OCI-LY1 (cell line): ENCODE data around the gene STAT5B.

ENCODE experiments used
- H2AFZ ChIP-seq: fragments of 200-600 bp; sonication (generic), shearing (Covaris generic); 2 replicates; pipeline ENCODE4 v1.6.0; 2014; ENCODE audit warnings: antibody characterized with exemption, mild to moderate bottlenecking, low read length
- H3F3A ChIP-seq: fragments of 200-600 bp; sonication (generic), shearing (Covaris generic); 2 replicates; pipeline ENCODE4 v1.6.0; 2014; ENCODE audit warnings: mild to moderate bottlenecking, antibody characterized with exemption, low read length, moderate library complexity; ENCODE audit not compliant: insufficient read depth
- H3K27ac ChIP-seq: fragments of 200-600 bp; sonication (generic); 2 replicates; pipeline ENCODE4 v1.5.1; 2014; ENCODE audit warnings: low read length, mixed run types, mild to moderate bottlenecking, low read depth; ENCODE audit not compliant: poor library complexity, severe bottlenecking
- H3K27me3 ChIP-seq: fragments of 200-600 bp; sonication (generic); 2 replicates; pipeline ENCODE4 v1.6.0; 2014; ENCODE audit warnings: antibody characterized with exemption, mild to moderate bottlenecking, low read length, moderate library complexity; ENCODE audit not compliant: insufficient read depth
- H3K36me3 ChIP-seq: fragments of 200-600 bp; sonication (generic); 2 replicates; pipeline ENCODE4 v1.6.1; 2014; ENCODE audit warnings: mild to moderate bottlenecking, antibody characterized with exemption, low read length, moderate library complexity, mixed read lengths; ENCODE audit not compliant: insufficient read depth
- H3K4me1 ChIP-seq: fragments of 200-600 bp; sonication (generic); 2 replicates; pipeline ENCODE4 v1.5.1; 2014; ENCODE audit warnings: mild to moderate bottlenecking, low read length, moderate library complexity; ENCODE audit not compliant: insufficient read depth, severe bottlenecking
- H3K4me2 ChIP-seq: fragments of 200-600 bp; sonication (generic), shearing (Covaris generic); 2 replicates; pipeline ENCODE4 v1.6.1; 2014; ENCODE audit warnings: low read length
- H3K4me3 ChIP-seq: fragments of 200-600 bp; sonication (generic); 2 replicates; pipeline ENCODE4 v1.5.1; 2014; ENCODE audit warnings: low read length, low read depth, mild to moderate bottlenecking, mixed read lengths; ENCODE audit not compliant: poor library complexity, severe bottlenecking
- H3K79me2 ChIP-seq: fragments of 200-600 bp; shearing (Covaris generic); 2 replicates; pipeline ENCODE4 v1.6.1; 2016; ENCODE audit warnings: mixed run types, low read length, mixed read lengths; ENCODE audit not compliant: insufficient read depth
- H3K9ac ChIP-seq: fragments of 200-600 bp; sonication (generic), shearing (Covaris generic); 2 replicates; pipeline ENCODE4 v1.6.1; 2014; ENCODE audit warnings: mild to moderate bottlenecking, low read length, mixed read lengths
- H3K9me2 ChIP-seq: fragments of 200-600 bp; sonication (generic), shearing (Covaris generic); 2 replicates; pipeline ENCODE4 v1.6.1; 2014; ENCODE audit warnings: low read depth, mild to moderate bottlenecking, low read length, mixed read lengths
- H3K9me3 ChIP-seq: fragments of 200-600 bp; shearing (Covaris generic); 2 replicates; pipeline ENCODE4 v1.6.1; 2014; ENCODE audit warnings: low read length, mixed read lengths
- H4K20me1 ChIP-seq: fragments of 200-600 bp; sonication (generic), shearing (Covaris generic); 2 replicates; pipeline ENCODE4 v1.6.0; 2016; ENCODE audit warnings: mild to moderate bottlenecking, low read length; ENCODE audit not compliant: insufficient read depth
- EZH2 ChIP-seq: fragments of 200-600 bp; sonication (generic), shearing (Covaris generic); IDR thresholded peaks from 2 replicates; pipeline ENCODE4 v1.8.0; 2017; ENCODE audit warnings: borderline replicate concordance, mixed run types, mild to moderate bottlenecking, antibody characterized with exemption, low read length, moderate library complexity, mixed read lengths
- TF ChIP-seq, protein P1 (sequence below): fragments of 200-600 bp; sonication (generic), shearing (Covaris generic); IDR thresholded peaks from 2 replicates; pipeline ENCODE4 v1.5.1; 2017; ENCODE audit warnings: mild to moderate bottlenecking, antibody characterized with exemption, low read length, moderate library complexity, mixed read lengths

STAT5B gene

DNA sequence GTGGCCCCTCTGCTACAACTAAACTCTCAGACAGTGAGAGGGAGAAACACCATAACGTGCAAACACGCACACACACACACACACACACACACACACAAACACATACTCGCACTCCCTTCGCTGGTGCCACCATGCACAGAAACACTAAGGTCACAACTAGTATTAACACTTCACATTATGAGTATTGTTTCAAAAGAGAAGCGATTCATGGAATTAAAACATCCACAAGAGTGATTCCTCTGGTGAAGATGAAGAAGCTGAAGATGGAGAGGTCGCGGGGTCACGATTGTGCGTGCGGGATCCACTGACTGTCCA, 74.8 kb downstream of the STAT5B start:
- no peaks in the 10 kb centered on the region for H3F3A ChIP-seq
- H3K27ac ChIP-seq, result no peak overlapping the region
- H3K9ac ChIP-seq, result no peak overlapping the region
- H3K4me2 ChIP-seq, result no peak overlapping the region
- peaks cover 13% of the 10 kb centered on the region for H3K4me1 ChIP-seq
- H3K9me3 ChIP-seq, result no peaks in the 10 kb centered on the region
- H3K36me3 ChIP-seq, result no peaks in the 10 kb centered on the region
- H3K79me2 ChIP-seq, result no peaks in the 10 kb centered on the region
- no peaks in the 10 kb centered on the region for H4K20me1 ChIP-seq
- no peaks in the 10 kb centered on the region for H3K27me3 ChIP-seq
- no peak for TF ChIP-seq EZH2
- TF ChIP-seq, protein P1, sequence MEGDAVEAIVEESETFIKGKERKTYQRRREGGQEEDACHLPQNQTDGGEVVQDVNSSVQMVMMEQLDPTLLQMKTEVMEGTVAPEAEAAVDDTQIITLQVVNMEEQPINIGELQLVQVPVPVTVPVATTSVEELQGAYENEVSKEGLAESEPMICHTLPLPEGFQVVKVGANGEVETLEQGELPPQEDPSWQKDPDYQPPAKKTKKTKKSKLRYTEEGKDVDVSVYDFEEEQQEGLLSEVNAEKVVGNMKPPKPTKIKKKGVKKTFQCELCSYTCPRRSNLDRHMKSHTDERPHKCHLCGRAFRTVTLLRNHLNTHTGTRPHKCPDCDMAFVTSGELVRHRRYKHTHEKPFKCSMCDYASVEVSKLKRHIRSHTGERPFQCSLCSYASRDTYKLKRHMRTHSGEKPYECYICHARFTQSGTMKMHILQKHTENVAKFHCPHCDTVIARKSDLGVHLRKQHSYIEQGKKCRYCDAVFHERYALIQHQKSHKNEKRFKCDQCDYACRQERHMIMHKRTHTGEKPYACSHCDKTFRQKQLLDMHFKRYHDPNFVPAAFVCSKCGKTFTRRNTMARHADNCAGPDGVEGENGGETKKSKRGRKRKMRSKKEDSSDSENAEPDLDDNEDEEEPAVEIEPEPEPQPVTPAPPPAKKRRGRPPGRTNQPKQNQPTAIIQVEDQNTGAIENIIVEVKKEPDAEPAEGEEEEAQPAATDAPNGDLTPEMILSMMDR, result no peak
- no peaks in the 10 kb centered on the region for H3K9me2 ChIP-seq
- H2AFZ ChIP-seq, result no peak overlapping the region
- no peak overlapping the region for H3K4me3 ChIP-seq

DNA sequence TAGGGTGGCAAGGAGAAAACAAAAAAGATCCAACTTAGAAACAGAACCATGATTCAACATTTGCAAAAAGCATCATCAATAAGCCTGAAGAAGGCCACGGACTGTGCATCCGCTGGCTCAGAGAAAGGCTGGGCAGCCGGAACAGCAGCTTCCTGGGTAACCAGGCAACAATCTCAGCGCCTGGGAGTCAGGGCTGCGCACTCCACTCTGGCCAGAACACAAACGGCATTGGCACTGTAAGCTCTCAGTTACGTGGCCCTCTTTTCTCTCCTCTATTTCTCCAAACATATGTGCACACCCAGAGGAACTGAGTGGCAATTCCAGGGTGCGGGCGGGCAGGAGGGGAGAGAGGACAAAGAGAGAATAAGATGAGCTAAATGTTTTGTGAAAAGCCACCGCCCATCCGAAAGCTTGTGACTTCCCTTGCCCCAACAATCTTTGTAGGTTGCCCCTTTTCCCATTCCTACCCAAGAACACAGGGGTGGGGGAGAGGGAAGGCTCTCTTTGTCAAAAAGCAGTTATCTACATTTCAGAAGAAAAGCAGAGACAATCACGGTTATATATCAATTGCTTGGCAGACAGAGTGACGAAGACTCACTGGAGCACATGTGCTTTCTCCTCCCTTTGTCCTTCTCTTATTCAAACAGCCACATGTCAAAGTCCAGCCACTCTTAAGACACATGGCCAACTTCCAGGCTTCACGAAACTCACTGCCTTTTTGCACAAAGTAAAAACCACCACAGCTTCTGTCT, 75.3 kb downstream of the STAT5B start:
- Histone ChIP-seq H3K27ac (no peak overlapping the region), H3K4me2 (no peak overlapping the region), H3K36me3 (no peaks in the 10 kb centered on the region), H3F3A (no peaks in the 10 kb centered on the region), H4K20me1 (no peaks in the 10 kb centered on the region), H3K27me3 (no peaks in the 10 kb centered on the region), H2AFZ (no peak overlapping the region), H3K9ac (no peak overlapping the region), H3K9me3 (no peaks in the 10 kb centered on the region), H3K4me3 (no peak overlapping the region), H3K9me2 (no peaks in the 10 kb centered on the region), H3K79me2 (no peaks in the 10 kb centered on the region), H3K4me1 (peaks cover 13% of the 10 kb centered on the region)
- TF ChIP-seq EZH2, result no peak
- TF ChIP-seq, protein P1, result no peak

DNA sequence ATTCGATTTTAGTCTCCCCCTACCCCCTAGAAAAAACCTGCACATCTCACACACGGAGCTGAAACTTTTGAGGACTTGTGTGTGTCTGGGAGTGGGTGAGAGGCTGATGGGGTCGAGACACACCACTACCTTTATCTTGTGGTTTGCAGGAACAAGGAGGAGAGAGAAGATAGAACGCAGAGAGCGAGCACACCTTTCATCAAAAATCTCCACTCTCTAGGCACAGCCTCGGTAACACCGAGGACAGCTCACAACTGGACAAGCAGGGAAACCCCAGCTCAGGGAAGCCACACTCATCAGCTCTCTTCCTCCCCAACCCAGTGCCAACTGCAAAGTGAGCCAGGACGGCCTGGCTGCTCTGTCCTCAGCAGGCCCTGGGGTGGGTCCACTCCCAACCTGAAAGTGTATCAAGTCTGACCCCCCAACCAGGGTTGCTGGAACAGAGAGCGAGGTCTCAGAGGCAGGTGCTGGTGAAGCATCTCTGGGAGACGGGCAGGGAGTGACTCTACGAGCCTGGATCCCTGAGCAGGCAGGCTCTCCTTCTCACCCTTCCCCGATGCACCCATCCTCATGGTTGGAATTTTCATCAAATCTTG, 76.7 kb downstream of the STAT5B start:
- Histone ChIP-seq H3F3A (no peaks in the 10 kb centered on the region), H3K4me1 (peaks cover 13% of the 10 kb centered on the region), H3K9ac (no peak overlapping the region), H2AFZ (peak overlapping the region; percentile 13; the same call in 1 of the 2 replicates), H3K27ac (no peak overlapping the region), H4K20me1 (no peaks in the 10 kb centered on the region), H3K36me3 (no peaks in the 10 kb centered on the region), H3K9me2 (no peaks in the 10 kb centered on the region), H3K4me3 (no peak overlapping the region), H3K27me3 (no peaks in the 10 kb centered on the region), H3K79me2 (no peaks in the 10 kb centered on the region), H3K9me3 (no peaks in the 10 kb centered on the region), H3K4me2 (no peak overlapping the region)
- TF ChIP-seq, protein P1, result no peak
- no peak for TF ChIP-seq EZH2
